Measurements from ENCODE around the gene ZNF609.

Gene ZNF609

GRCh38 chr15:64522226-64522823, 61.9 kb downstream of the ZNF609 start:
- TF ChIP-seq TCF4 (CRISPR knock-in tag; IDR thresholded peaks at IDR 0.05; ENCODE audit: borderline replicate concordance) (0 out of 2 replicates have a peak, but pooled peaks have one; percentile 3), ZFP3 (CRISPR knock-in tag; IDR thresholded peaks at IDR 0.05) (no peak)
- peak; percentile 21; the same call in 1 of the 3 replicates for ATAC-seq

GRCh38 chr15:64523240-64523639, 62.9 kb downstream of the ZNF609 start:
- TF ChIP-seq ZFP3 (CRISPR knock-in tag; IDR thresholded peaks at IDR 0.05) = no peak
- no peak for TF ChIP-seq TCF4 (CRISPR knock-in tag; IDR thresholded peaks at IDR 0.05; ENCODE audit: borderline replicate concordance)
- TF ChIP-seq TOX (CRISPR knock-in tag; IDR thresholded peaks at IDR 0.05; ENCODE audit: borderline replicate concordance) = no peak
- TF ChIP-seq SNAI2 (CRISPR knock-in tag; IDR thresholded peaks at IDR 0.05) = no peak
- no peak for TF ChIP-seq CSRNP3 (CRISPR knock-in tag; IDR thresholded peaks at IDR 0.05)
- TF ChIP-seq RARB (CRISPR knock-in tag; IDR thresholded peaks at IDR 0.05) = no peak
- no peak for ATAC-seq

GRCh38 chr15:64524778-64525177, 64.4 kb downstream of the ZNF609 start:
- TF ChIP-seq CSRNP3 (CRISPR knock-in tag; IDR thresholded peaks at IDR 0.05) = no peak
- TF ChIP-seq GLIS3 (CRISPR knock-in tag; IDR thresholded peaks at IDR 0.05) = no peak
- no peak for TF ChIP-seq CSDC2 (CRISPR knock-in tag; IDR thresholded peaks at IDR 0.05)
- ATAC-seq = no peak

- peak; percentile 59 for ATAC-seq
Measured at GRCh38 chr15:64525828-64526530, 65.6 kb downstream of the ZNF609 start.

GRCh38 chr15:64527263-64527984, 67.0 kb downstream of the ZNF609 start:
- peak; percentile 80 for ATAC-seq
- TF ChIP-seq SNAI2 (CRISPR knock-in tag; IDR thresholded peaks at IDR 0.05) = no peak
- no peak for TF ChIP-seq POU6F1 (CRISPR knock-in tag; IDR thresholded peaks at IDR 0.05; ENCODE audit: borderline replicate concordance, low read depth)
- TF ChIP-seq GLIS3 (CRISPR knock-in tag; IDR thresholded peaks at IDR 0.05) = no peak
- no peak for TF ChIP-seq RARB (CRISPR knock-in tag; IDR thresholded peaks at IDR 0.05)
- TF ChIP-seq CREB5 (CRISPR knock-in tag; IDR thresholded peaks at IDR 0.05; ENCODE audit: low read depth) = no peak
- TF ChIP-seq CSDC2 (CRISPR knock-in tag; IDR thresholded peaks at IDR 0.05) = no peak
- TF ChIP-seq PPARA (CRISPR knock-in tag; IDR thresholded peaks at IDR 0.05; ENCODE audit: borderline replicate concordance) = no peak

More at GRCh38 chr15:64525828-64526530, 65.6 kb downstream of the ZNF609 start:
- TF ChIP-seq ZNF8 (CRISPR knock-in tag; IDR thresholded peaks at IDR 0.05) (no peak), ISL1 (CRISPR knock-in tag; IDR thresholded peaks at IDR 0.05) (0 out of 2 replicates have a peak, but pooled peaks have one; percentile 12), PPARA (CRISPR knock-in tag; IDR thresholded peaks at IDR 0.05; ENCODE audit: borderline replicate concordance) (no peak)

GRCh38 chr15:64528871-64529270, 68.5 kb downstream of the ZNF609 start:
- no peak for ATAC-seq
- TF ChIP-seq POU6F1 (CRISPR knock-in tag; IDR thresholded peaks at IDR 0.05; ENCODE audit: borderline replicate concordance, low read depth) (no peak), TCF4 (CRISPR knock-in tag; IDR thresholded peaks at IDR 0.05; ENCODE audit: borderline replicate concordance) (no peak)

Data from SK-N-SH treated with all-trans-retinoic acid at 6 μM for 48 hours (cell line).